ENCODE results near the gene ODF4. TPM values are rescaled to one million over a fixed set of nuclear protein-coding genes. Genes with fewer than 3 reads are reported as not detected.
A peak's percentile ranks its signal among the peaks of the same experiment; 100 is the strongest.

The ODF4 gene
- total and polyA plus RNA-seq, 2 experiments from 2014 or later = not detected

GRCh38 chr17:8322061-8322460, 17.6 kb upstream of the ODF4 start:
- Histone ChIP-seq H3K36me3 (ENCODE audit: low read depth) (no peaks in the 10 kb centered on the region), H3K9ac (no peak overlapping the region), H3K9me3 (ENCODE audit: low read depth) (no peaks in the 10 kb centered on the region), H3K4me3 (no peak overlapping the region), H3K9me2 (ENCODE audit: insufficient read depth) (no peaks in the 10 kb centered on the region), H3K79me2 (ENCODE audit: insufficient read depth) (no peaks in the 10 kb centered on the region), H2AFZ (no peak overlapping the region), H3F3A (ENCODE audit: insufficient read depth) (no peaks in the 10 kb centered on the region), H4K20me1 (ENCODE audit: insufficient read depth) (no peaks in the 10 kb centered on the region), H3K27ac (no peak overlapping the region), H3K27me3 (replicated peaks; ENCODE audit: insufficient read depth) (peaks cover 11% of the 10 kb centered on the region), H3K4me1 (ENCODE audit: insufficient read depth) (0 out of 2 replicates have a peak, but pooled peaks cover 3% of the 10 kb centered on the region), H3K4me2 (ENCODE audit: unreplicated experiment) (no peak overlapping the region)
- 62 to 68% methylated on average over 7 to 8 of the region's 8 CpGs for WGBS, 2 experiments (ENCODE audit: low coverage in 1 of 2, low lambda C conversion rate in 2 of 2, missing lambda C conversion rate in 2 of 2)
- TF ChIP-seq EZH2phosphoT487 (IDR thresholded peaks at IDR 0.05; ENCODE audit: insufficient read depth, low read depth) (no peak), EZH2 (IDR thresholded peaks at IDR 0.05; ENCODE audit: insufficient read depth, poor library complexity, severe bottlenecking) (no peak)
- in situ Hi-C loops (cut with MboI) = no loop called here
- DNase-seq = no peak

DNA sequence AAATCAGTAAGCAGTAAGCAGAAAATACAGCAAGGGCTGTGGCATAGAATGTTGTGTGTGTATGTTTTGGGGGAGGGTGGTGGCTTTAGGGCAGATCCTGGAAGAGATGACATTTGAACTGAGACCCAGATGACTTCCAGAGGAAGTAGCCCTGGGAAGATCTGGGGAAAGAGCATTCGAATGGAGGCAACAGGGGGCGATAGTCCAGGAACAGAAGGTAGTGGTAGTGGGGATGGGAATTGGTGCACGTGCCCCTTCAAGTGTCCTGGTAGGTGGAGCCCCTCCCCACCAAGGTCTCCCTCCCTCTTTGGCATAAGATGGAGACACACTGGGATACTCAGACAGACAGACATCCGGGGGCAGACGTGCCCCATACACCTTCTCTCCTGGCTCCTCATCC, 15.5 kb upstream of the ODF4 start:
- H3K4me3 ChIP-seq = no peak overlapping the region
- H3K36me3 ChIP-seq (ENCODE audit: low read depth) = no peaks in the 10 kb centered on the region
- no peaks in the 10 kb centered on the region for H4K20me1 ChIP-seq (ENCODE audit: insufficient read depth)
- no peak overlapping the region for H2AFZ ChIP-seq
- 77 to 80% methylated on average over 5 of the region's 5 CpGs for WGBS, 2 experiments (ENCODE audit: low coverage in 1 of 2, low lambda C conversion rate in 2 of 2, missing lambda C conversion rate in 2 of 2)
- H3K4me1 ChIP-seq (ENCODE audit: insufficient read depth) = 0 out of 2 replicates have a peak, but pooled peaks cover 3% of the 10 kb centered on the region
- no peak overlapping the region for H3K4me2 ChIP-seq (ENCODE audit: unreplicated experiment)
- no peaks in the 10 kb centered on the region for H3K79me2 ChIP-seq (ENCODE audit: insufficient read depth)
- DNase-seq = no peak
- H3K27ac ChIP-seq = no peak overlapping the region
- in situ Hi-C loops (cut with MboI) = no loop called here
- H3K9me2 ChIP-seq (ENCODE audit: insufficient read depth) = no peaks in the 10 kb centered on the region
- H3K9me3 ChIP-seq (ENCODE audit: low read depth) = no peaks in the 10 kb centered on the region
- H3K27me3 ChIP-seq (replicated peaks; ENCODE audit: insufficient read depth) = no peaks in the 10 kb centered on the region
- TF ChIP-seq EZH2 (IDR thresholded peaks at IDR 0.05; ENCODE audit: insufficient read depth, poor library complexity, severe bottlenecking) = no peak
- TF ChIP-seq EZH2phosphoT487 (IDR thresholded peaks at IDR 0.05; ENCODE audit: insufficient read depth, low read depth) = no peak
- H3K9ac ChIP-seq = no peak overlapping the region
- H3F3A ChIP-seq (ENCODE audit: insufficient read depth) = no peaks in the 10 kb centered on the region

DNA sequence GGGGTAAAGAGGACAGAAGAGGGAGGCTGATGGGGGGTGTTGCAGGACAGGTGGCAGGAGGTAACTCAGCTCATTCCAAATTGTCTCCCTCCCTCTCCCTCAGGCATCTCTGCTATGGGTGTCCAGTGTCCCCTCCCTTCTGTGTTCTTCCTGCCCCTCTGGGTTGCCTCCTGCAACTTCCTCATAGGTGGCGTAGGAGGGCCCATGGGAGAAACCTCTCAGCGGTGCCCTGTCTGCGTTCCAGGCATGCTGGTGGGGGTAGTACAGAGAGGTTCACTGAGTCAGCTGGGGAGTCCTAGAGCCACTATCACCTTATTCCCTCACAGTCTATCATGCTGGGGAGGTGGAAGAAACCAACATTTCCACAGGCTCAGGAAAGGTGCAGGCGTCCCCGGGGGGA, 14.7 kb upstream of the ODF4 start:
- in situ Hi-C loops (cut with MboI) = no loop called here
- Histone ChIP-seq H3K27ac (no peak overlapping the region), H3K9ac (no peak overlapping the region), H3K9me3 (ENCODE audit: low read depth) (no peaks in the 10 kb centered on the region), H3F3A (ENCODE audit: insufficient read depth) (no peaks in the 10 kb centered on the region), H3K4me3 (no peak overlapping the region), H2AFZ (no peak overlapping the region), H3K4me2 (ENCODE audit: unreplicated experiment) (no peak overlapping the region), H3K9me2 (ENCODE audit: insufficient read depth) (no peaks in the 10 kb centered on the region), H3K27me3 (replicated peaks; ENCODE audit: insufficient read depth) (no peaks in the 10 kb centered on the region), H3K79me2 (ENCODE audit: insufficient read depth) (no peaks in the 10 kb centered on the region), H4K20me1 (ENCODE audit: insufficient read depth) (no peaks in the 10 kb centered on the region), H3K4me1 (ENCODE audit: insufficient read depth) (0 out of 2 replicates have a peak, but pooled peaks cover 3% of the 10 kb centered on the region), H3K36me3 (ENCODE audit: low read depth) (no peaks in the 10 kb centered on the region)
- TF ChIP-seq EZH2 (IDR thresholded peaks at IDR 0.05; ENCODE audit: insufficient read depth, poor library complexity, severe bottlenecking) (no peak), EZH2phosphoT487 (IDR thresholded peaks at IDR 0.05; ENCODE audit: insufficient read depth, low read depth) (no peak)
- no peak for DNase-seq
- 84 to 96% methylated on average over 5 of the region's 5 CpGs for WGBS, 2 experiments (ENCODE audit: low coverage in 1 of 2, low lambda C conversion rate in 2 of 2, missing lambda C conversion rate in 2 of 2)

GRCh38 chr17:8326511-8327302, 12.9 kb upstream of the ODF4 start:
- 0 out of 2 replicates have a peak, but pooled peaks cover 3% of the 10 kb centered on the region for H3K4me1 ChIP-seq (ENCODE audit: insufficient read depth)
- peak overlapping the region; percentile 62 for H3K9ac ChIP-seq
- no peaks in the 10 kb centered on the region for H4K20me1 ChIP-seq (ENCODE audit: insufficient read depth)
- peak; percentile 61 for DNase-seq
- peak overlapping the region; percentile 71 for H3K4me3 ChIP-seq
- whole genome bisulfite sequencing, 2 experiments (ENCODE audit: low coverage in 1 of 2, low lambda C conversion rate in 2 of 2, missing lambda C conversion rate in 2 of 2) = 4 to 5% methylated on average over 45 to 48 of the region's 48 CpGs
- H3K36me3 ChIP-seq (ENCODE audit: low read depth) = no peaks in the 10 kb centered on the region
- H3K27me3 ChIP-seq (replicated peaks; ENCODE audit: insufficient read depth) = no peaks in the 10 kb centered on the region
- H2AFZ ChIP-seq = peak overlapping the region; percentile 98
- no peaks in the 10 kb centered on the region for H3K9me3 ChIP-seq (ENCODE audit: low read depth)
- H3K9me2 ChIP-seq (ENCODE audit: insufficient read depth) = no peaks in the 10 kb centered on the region
- H3K79me2 ChIP-seq (ENCODE audit: insufficient read depth) = no peaks in the 10 kb centered on the region
- TF ChIP-seq EZH2phosphoT487 (IDR thresholded peaks at IDR 0.05; ENCODE audit: insufficient read depth, low read depth) (no peak), EZH2 (IDR thresholded peaks at IDR 0.05; ENCODE audit: insufficient read depth, poor library complexity, severe bottlenecking) (no peak)
- no peaks in the 10 kb centered on the region for H3F3A ChIP-seq (ENCODE audit: insufficient read depth)
- peak overlapping the region; percentile 92 for H3K4me2 ChIP-seq (ENCODE audit: unreplicated experiment)
- in situ Hi-C loops (cut with MboI) = no loop called here
- H3K27ac ChIP-seq = no peak overlapping the region

Measured in GM23248 (cell line).